ENCODE measurements around the gene PPP1R1A. TPM values are rescaled to one million over a fixed set of nuclear protein-coding genes. Genes with fewer than 3 reads are reported as not detected.
A peak's percentile ranks its signal among the peaks of the same experiment; 100 is the strongest.

PPP1R1A gene
- total RNA-seq, 4 donors from 2014 or later: 115 to 168 (median 145) TPM

DNA sequence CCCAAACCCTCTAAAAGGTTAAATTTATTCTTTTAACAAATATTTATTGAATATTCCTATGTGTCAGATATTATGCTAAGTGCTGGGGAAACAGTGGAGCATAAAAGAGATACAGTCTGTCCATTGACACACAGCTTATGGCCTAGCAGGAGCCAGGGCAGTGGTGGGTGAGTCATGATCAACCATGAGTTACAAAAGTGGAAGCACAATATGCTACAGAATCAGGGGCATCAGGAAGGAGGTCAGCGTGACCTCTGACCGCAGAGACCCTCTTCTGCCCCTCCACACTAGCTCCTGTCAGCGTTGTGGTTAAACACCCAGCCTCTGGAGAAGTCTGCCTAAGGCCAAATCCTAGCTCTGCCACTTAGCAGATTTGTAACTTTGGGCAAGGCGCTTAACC lies 4.7 kb upstream of the PPP1R1A start:
- TF ChIP-seq, protein P1, sequence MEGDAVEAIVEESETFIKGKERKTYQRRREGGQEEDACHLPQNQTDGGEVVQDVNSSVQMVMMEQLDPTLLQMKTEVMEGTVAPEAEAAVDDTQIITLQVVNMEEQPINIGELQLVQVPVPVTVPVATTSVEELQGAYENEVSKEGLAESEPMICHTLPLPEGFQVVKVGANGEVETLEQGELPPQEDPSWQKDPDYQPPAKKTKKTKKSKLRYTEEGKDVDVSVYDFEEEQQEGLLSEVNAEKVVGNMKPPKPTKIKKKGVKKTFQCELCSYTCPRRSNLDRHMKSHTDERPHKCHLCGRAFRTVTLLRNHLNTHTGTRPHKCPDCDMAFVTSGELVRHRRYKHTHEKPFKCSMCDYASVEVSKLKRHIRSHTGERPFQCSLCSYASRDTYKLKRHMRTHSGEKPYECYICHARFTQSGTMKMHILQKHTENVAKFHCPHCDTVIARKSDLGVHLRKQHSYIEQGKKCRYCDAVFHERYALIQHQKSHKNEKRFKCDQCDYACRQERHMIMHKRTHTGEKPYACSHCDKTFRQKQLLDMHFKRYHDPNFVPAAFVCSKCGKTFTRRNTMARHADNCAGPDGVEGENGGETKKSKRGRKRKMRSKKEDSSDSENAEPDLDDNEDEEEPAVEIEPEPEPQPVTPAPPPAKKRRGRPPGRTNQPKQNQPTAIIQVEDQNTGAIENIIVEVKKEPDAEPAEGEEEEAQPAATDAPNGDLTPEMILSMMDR (IDR thresholded peaks at IDR 0.05): no peak
- no peak for ATAC-seq (ENCODE audit: low FRiP score)
- no peak for DNase-seq (ENCODE audit: low spot score)

DNA sequence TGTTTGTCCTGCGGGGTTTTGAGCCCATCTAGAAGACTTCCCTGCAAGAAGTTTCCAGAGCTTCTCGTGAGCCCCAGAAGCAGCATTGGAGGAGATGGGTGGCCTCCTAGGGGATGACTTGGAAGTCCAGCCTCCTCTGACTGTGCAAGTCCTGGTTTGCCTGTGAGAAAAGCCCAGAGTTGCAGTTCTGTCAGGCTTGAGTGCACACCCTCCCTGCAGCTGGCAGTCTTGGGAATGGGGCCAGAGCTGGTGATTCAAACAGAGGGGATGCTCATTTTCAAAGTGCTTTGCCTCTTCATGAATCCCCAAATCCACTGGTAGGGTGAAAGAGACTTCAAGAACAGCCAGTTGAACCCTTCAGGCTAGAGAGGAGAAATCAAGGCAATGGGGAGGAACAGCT lies 3.9 kb upstream of the PPP1R1A start:
- DNase-seq (ENCODE audit: low spot score) (no peak), ATAC-seq (ENCODE audit: low FRiP score) (no peak)
- TF ChIP-seq, protein P1 (IDR thresholded peaks at IDR 0.05): no peak

- ATAC-seq (ENCODE audit: low FRiP score) (peak; percentile 8), DNase-seq (ENCODE audit: low spot score) (no peak)
- TF ChIP-seq, protein P1 (IDR thresholded peaks at IDR 0.05): no peak
Measured at GRCh38 chr12:54590978-54591591, 2.6 kb upstream of the PPP1R1A start.

- TF ChIP-seq, protein P1 (IDR thresholded peaks at IDR 0.05): no peak
- ATAC-seq (ENCODE audit: low FRiP score) (no peak), DNase-seq (ENCODE audit: low spot score) (no peak)
Measured at GRCh38 chr12:54589964-54590363, 1.5 kb upstream of the PPP1R1A start.

- ATAC-seq (ENCODE audit: low FRiP score) (no peak), DNase-seq (ENCODE audit: low spot score) (no peak)
- TF ChIP-seq, protein P1 (IDR thresholded peaks at IDR 0.05): no peak
Measured at GRCh38 chr12:54588890-54589267, 420 bp upstream of the PPP1R1A start.

- TF ChIP-seq, protein P1 (IDR thresholded peaks at IDR 0.05): no peak
- ATAC-seq (ENCODE audit: low FRiP score) (no peak), DNase-seq (ENCODE audit: low spot score) (no peak)
Measured at GRCh38 chr12:54587315-54587873, 1.1 kb downstream of the PPP1R1A start.

DNA sequence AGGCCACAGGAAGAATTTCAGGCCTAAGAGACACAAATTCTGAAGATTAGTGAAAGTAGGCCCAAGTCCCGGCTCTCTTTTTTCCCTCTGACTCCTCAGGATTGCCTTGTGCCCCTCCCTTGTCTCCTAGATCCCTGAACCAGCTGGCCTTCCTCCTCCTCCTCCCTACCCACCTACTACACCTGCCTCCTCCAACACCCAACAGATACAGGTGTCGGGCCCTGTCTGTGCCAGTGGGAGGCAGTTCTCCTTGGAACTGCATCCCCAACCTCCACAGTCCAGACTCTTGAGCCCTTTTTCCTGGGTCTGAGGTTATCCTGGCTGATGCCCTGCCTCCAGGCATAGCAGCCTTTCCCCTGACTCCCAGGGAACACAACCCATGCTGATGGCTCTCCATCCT lies 1.8 kb downstream of the PPP1R1A start:
- ATAC-seq (ENCODE audit: low FRiP score): no peak
- TF ChIP-seq, protein P1 (IDR thresholded peaks at IDR 0.05): no peak
- no peak for DNase-seq (ENCODE audit: low spot score)

Measured in omental fat pad (tissue), 4 donors.